ENCODE results near the gene SMTNL1.

SMTNL1 gene, protein sequence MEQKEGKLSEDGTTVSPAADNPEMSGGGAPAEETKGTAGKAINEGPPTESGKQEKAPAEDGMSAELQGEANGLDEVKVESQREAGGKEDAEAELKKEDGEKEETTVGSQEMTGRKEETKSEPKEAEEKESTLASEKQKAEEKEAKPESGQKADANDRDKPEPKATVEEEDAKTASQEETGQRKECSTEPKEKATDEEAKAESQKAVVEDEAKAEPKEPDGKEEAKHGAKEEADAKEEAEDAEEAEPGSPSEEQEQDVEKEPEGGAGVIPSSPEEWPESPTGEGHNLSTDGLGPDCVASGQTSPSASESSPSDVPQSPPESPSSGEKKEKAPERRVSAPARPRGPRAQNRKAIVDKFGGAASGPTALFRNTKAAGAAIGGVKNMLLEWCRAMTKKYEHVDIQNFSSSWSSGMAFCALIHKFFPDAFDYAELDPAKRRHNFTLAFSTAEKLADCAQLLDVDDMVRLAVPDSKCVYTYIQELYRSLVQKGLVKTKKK

DNA sequence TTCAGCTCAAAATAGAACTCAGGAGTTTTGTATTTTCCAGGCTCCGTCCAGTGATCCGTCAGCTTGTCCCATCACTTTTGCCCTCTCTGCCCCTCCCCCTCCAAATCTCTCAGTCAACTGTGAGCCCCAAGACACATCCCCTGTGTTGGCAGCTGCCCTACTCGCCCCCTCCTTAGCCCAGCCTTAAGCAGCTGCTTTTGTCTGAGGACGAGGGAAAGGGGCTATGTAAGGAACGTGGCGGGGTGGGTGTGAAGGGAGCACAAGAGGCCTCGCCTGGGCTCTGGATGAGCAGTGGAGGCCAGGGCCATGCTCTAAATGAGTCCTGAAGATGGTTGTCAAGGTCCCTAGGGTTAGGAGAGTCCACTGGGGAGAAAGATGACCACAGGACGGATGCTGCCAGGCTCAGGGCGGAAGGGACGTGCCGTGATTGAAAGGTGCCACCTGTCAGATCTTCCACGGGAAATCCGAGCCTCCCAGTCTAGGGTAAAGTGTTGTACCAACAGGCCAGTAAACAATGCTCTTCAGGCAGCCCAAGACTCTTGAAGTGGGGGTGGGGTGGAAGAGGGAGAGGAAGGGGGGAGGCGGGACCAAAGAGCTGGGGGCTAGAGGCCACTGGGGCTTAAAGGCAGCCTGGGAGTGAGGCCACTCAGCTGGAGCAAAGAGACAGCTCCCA, at the start of gene SMTNL1:
Gene SMTNL1, plus strand, starts transcription at position 649 of the 673 bp plus-strand sequence. CDS start 5,048 bp downstream, outside the sequence.
- DNase-seq = no peak

DNA sequence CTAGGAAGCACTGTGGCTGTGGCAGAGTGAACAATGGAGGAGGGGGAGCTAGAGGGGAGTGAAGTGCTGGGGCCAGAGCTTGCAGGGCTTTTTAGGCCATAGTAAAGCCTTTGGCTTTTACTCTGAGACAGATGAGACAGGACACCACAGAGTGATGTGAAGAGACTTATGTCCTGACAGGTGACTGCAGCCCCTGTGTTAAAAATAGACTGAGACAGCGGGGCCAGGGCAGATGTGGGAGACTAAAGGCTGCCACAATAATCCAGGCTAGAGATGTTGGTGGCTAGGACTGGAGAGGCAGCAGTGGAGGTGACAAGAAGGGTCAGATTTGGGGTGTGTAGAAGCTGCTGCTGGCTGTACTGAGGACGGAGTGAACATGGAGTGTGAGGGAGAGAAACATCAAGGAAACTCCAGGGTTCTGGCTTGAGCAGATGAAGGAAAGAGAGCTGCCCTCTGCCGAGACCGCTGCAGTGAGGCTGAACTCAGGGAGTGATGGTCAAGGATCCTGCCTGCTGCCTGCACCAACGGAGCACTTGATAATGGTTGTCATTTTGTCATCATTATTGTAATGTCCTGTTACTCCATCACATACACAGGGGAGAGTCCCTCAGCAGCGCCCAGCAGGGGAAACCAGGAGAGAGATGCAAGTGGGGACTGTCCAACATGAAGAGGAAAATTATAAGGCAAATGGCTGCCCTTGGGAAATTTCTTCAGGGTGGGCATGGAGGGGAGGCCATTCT, 49.3 kb upstream of the SMTNL1 start:
- DNase-seq = no peak

DNA sequence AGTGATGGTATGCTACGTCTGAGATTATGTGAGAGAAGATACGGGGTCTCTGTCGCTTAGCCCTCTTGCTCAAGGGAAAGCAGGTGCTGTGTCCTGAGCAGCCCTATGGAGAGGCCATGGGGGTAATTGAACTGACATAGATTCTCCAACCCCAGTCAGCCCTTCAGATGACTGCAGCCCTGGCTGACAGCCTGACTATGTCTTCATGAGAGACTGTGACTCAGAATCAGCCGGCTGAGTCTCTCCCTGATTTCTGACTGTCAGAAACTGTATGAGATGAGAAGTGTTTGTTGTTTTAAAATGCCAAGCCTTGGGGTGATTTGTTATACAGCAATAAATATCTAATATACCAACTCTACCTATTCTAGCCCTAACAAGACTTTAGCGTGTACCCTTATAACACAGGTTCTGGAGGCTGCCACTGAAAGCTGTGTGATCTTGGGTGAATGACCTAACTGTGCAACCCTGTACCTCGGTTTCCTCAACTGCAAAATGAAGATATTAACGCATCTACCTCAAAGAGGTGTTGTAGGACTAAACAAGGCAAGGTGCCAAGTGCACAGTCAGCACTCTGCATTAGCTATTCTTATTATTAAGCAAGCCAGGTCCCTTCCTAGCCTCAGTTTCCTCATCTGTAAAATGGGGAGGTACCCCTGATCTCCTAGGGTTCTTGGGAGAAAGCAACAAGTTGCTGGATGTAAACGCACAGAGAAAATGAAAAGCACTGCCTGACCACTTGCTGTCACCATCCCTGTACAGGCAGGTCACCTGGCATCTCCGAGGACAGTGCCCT, 46.7 kb upstream of the SMTNL1 start:
- DNase-seq = no peak

DNA sequence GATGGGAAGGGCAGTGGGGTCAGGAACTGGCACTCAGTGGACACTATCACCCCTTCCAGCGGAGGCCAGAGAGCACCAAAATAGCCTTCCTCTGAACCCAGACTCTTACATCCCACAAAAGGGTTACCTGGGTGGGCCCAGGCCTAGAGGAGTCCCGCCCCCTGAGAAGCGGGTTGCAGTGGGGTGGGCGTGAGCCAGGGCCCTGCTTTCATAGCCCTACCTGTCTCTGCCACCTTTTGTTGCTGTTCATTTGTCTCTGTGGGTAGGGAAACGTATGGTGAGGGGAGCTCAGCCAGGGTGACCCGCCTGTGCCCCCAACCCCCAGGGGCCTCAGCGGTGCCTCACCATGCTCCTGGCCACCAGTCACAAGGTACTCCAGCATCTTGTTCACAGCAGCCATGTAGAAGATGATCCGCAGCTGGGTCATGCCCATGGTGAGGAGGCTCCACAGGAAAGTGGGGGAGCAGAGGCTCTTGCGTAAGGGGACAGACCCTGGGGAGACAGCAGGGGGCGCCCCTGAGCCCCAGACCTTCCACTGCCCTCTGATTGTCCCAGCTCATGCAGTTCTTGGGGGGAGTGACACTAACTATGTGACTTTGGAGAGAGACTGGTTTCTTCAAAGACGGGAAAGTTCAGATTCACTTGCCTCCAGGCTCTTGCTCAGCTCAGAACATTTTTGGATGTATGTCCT, 45.9 kb upstream of the SMTNL1 start:
- DNase-seq = no peak

DNA sequence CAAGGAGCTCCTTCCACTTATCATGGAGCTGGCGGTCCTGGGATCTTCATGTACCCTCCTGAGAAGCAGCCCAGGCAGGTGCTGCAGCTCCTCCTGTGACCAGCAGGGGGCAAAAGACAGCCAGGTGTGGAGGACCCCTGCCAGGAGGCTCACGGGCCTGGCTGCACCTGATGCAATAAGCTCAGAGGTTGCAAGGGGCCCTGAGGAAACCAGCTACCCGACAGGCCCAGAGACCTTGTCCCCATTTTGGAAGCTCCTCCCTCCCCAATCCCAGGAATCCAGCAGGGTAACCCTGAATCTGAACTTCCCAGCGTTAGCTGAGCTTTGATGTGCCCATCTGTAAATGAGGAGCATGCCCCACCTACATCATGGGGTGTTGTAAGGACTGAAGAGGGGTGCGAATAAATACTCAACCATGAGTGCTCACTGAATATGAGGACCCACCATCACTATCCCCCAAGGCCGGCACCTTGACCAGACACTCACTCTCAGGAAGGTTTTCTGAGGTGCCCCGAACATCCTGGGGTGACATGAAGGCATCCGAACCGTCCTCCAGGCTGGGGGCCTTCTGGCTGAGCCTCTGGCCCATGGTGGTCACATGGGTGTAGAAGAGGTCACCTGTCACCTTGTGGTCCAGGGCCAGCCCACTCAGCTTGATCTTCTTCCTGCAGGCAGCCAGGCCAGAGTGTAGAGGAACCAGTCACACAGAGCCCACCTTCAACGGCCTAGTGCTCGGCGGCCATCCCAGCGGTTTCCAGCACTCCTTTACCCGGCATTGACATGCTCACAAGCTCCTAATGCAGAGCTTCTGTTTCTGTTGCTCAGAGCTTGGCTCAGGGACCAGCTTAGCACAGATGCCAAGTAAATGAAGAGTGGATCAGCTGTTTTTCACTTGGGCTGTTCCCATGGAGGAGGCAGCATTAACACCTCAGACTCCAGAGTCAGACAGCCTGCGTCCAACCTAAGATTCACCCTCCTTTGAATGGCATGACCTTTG, 43.6 kb upstream of the SMTNL1 start:
- DNase-seq = no peak

DNA sequence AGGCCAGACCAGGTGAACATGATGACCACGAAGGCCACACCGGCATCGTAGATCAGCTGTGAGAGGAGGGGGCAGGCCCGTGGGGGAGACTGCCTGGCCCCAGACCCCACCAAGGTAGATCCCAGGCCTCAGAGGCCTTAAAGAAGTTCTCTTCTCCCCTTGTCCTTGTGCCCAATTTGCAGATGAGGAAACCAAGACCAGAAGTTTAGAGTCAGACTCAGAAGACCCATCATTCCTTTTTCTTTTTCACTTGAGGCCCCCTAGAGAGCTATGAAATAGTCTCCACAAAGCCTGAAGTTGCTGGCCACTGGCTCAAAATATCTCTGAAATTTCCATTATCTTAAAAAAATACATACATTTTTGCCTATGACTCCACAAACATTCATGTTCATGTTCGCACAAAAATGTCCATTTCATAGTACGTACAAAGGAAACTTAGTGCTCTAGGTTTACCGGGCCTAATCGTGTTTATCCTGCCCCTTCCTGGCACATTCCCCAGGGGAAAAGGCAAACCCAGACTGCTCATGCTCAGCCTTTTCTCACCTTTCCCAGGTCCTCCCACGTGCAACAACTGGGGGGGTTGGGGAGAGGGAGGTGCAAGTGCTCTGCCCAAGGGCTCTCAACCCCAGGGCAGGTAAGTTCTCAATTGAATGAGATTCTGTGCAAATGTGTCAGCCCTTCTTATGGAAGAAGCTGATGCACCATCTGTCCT, 41.1 kb upstream of the SMTNL1 start:
- DNase-seq = no peak

DNA sequence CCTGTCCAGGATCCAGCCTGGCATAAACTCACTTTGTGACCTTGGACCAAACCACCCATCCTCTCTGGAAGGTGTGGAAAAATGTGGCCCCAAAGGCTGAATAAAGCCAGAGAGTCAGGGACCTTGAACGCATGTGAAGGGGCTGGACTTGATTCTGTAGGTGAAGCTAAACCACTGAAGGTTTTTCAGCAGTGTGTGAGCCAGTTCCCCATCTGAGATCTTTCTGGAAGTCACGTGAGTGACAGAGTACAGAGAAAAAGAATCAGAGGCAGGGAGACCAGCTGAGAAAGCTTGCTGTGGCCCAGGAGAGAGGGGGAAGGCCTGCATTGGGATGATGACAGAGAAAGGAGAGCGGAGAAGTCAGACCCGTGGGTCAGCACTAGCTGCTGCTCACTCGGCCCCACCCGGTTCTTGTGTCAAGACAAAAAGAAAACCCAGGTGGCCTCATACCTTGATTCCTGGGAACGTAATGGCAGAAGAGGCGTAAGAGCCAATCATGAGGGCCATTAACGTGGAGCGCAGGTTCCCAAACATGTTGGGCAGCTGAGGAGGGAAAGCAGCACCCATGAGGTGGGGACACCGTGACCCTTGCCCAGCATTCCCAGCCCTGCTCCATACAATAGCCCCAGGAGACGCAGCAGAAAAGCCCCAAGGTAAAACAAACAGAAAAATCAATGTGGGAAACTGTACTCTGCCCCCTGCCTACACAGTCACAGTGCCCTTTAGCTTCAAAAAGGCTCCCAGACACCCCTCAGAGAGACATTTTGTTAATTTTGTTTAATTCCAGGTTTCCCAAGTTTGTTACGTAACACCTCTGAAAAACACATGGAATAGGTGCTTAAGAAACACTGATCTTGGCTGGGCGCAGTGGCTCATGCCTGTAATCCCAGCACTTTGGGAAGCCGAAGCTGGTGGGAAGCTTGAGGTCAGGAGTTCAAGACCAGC, 39.8 kb upstream of the SMTNL1 start:
- no peak for DNase-seq

DNA sequence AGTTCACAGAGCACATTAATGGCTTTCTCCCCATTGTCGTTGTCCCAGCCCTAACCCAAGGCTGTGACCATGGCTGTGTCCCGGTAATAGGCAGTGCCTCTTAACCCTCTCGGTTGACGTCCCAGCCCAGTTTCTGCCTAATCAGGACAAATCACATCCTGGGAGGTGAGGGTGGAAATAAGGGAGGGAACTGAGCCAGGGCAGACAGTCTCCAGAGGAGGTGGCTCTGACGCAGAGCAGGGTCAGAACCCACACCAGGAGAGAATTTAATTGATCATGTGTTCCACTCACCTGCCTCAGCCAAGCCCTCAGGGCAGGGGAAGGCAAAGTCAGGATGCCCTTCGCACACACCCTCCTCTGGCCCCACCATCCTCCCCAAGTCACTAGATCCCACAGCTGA, 38.9 kb upstream of the SMTNL1 start:
- DNase-seq = no peak

DNA sequence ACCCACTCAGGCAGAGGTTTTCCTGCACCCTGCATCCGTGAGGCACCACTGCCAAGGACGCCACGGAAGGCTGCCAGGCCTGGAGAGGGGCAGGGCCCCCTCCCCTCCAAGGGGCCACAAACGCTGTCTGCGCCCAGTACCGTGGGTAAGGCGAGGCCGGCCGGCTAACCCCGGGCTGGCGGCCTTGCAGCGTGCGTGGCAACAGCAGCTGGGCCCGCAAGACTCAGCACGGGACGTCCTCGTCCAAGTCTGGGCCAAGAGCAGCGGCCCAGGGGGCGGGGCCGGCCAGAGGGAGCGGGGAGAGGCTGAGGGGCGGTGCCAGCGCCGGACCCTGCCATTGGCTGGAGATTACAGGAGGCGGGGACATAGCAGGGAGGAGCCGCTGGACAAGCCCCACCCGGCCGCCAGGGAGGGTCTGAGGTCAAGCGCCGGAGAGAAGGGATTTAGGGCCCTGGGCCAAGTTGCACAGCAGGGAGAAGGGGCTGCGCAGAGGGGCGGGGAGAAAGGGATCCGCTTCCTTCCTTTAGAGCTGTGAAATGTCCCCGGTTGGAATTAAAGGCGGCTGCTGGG, 37.9 kb upstream of the SMTNL1 start:
- no peak for DNase-seq

DNA sequence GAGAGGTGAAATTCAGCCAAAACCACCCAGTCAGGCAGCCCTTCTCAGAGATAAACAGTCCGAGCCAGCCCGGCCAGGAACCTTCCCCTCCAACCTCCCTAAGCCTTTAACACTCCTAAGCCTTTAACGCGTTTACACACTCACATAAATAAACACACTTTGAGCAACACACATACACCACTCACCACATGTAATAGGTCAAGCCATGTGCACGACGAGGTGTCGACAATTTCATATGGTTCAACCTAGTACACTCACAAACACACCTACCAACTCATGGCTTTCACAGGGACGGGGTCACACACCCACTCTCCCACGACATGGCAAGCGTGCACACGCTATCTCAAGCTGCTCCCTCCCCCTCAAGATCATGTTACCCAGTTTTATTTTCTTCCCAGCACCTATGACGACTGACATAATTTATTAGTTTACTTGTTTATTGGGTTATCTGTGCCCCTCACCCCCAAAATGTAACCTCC, 37.4 kb upstream of the SMTNL1 start:
- no peak for DNase-seq

DNA sequence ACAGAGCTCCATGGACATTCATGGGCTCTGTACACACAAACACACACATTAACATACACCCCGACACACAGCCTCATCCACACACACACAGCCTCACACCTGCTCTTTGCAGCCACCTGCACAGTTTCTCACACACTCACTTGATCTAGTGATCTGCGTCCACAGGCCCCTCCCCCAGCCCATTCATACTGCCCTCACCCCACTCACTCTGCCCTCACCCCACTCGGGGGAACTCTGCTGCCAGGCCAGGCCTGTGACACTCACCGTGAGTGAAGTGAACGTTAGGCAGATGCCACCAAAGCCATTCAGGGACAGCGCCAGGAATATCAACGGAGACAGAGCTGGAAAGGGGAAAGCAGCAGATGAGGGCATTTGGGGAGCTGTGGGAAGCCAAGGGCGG, 36.9 kb upstream of the SMTNL1 start:
- no peak for DNase-seq

DNA sequence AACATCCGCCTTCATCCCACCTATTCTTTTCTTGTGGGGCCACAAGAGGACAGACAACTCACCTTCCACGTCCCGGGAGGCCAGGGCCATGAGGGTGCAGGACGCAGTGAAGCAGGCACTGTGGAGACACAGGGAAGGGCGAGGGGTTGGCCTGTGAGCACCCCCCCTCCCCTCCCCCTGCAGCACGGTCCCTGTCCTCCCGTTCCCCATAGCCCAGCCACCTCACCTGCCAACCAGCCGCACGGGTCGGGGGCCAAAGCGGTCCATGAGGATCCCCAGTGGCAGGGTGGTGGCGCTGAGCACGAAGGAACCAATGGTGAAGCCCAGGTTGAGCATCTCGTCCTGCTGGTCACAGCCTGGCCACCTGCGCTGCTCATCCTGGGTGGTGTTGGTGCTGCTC, 36.5 kb upstream of the SMTNL1 start:
- no peak for DNase-seq

DNA sequence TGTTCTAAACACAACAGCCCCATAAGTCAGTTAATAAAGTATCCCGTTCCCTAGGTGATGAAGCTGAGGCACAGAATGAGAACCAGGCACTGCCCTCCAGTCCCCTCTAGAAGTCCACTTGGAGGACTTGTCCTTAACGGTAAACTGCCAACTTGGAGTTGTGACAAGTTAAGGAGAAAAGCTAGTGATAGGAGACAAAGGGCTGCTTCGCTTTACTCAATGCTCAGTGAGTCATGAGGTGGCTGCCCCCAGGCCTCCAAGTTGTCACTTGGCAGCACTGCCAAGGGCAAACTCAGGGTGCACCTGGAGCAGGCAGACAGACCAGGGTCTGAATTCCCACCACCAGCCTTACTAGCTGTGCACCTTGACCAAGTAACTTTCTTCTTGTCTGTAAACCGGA, 35.4 kb upstream of the SMTNL1 start:
- DNase-seq = no peak

DNA sequence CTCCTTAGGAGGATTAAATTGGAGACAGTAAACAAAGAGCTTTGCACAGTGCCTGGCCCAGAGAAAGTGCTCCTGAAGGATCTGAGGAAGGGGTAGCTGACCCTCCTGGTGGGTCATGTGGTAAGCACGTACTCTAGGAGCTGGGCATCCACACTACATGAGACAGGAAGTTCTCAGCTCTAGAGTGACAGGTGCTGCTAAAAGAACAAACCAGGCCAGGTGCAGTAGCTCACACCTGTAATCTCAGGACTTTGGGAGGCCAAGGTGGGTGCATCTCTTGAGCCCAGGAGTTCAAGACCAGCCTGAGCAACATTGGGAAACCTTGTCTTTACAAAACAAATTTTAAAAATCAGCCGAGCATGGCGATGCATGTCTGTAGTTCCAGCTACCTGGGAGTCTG, 35.0 kb upstream of the SMTNL1 start:
- no peak for DNase-seq

DNA sequence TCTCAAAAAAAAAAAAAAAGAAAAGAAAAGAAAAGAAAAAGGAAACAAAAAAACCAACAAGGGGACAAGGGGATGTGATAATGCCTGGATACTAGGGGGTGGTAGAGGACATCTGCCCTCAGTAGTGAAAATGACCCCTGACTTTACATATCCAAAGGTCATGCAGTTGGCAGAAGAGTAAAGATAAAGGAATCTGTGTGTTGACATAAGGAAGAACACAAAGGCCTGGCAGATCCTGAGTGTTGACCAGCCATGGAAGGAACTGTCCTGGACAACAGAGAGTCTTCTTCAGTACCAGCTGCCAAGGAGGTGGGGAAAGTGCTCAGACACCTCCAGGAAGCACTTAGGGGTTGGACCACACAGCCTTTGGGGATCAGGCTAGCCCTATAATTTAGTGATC, 34.5 kb upstream of the SMTNL1 start:
- DNase-seq = no peak

DNA sequence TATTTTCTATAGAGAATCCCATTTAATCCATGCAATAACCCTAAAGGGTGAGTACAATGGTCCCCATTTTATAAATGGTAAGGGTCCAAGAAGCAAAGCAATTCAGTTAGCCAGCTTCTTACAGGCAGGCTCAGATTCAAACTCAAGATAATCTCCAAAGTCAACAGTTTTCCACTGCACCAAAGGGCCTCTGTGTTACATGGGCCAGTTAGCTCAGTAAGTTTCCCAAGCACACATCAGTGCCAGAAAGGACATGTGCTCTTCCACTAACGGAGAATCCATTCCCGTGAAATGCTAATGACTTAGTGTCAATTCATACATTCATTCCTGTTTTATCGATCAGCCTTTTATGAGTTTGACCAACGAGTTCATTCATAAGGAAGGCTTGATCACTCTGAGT, 32.9 kb upstream of the SMTNL1 start:
- DNase-seq = no peak

DNA sequence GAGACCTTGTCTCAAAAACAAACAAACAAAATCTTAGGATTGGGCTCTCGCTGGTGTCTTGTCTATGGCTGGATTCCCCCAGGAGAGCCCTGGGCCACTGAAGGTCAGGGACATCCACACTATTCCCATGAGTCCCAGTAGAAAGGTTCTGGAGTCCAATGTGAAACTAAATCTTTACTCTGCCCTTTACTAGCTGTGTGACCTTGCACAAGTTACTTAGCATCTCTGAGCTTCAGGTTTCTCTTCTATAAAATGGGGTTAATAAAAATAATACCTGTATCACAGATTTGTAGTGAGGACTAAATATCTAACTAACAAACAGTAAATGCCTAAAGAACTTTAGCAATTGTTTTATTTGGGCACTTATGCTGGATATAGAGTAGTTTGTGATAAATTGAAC, 30.9 kb upstream of the SMTNL1 start:
- DNase-seq = no peak

DNA sequence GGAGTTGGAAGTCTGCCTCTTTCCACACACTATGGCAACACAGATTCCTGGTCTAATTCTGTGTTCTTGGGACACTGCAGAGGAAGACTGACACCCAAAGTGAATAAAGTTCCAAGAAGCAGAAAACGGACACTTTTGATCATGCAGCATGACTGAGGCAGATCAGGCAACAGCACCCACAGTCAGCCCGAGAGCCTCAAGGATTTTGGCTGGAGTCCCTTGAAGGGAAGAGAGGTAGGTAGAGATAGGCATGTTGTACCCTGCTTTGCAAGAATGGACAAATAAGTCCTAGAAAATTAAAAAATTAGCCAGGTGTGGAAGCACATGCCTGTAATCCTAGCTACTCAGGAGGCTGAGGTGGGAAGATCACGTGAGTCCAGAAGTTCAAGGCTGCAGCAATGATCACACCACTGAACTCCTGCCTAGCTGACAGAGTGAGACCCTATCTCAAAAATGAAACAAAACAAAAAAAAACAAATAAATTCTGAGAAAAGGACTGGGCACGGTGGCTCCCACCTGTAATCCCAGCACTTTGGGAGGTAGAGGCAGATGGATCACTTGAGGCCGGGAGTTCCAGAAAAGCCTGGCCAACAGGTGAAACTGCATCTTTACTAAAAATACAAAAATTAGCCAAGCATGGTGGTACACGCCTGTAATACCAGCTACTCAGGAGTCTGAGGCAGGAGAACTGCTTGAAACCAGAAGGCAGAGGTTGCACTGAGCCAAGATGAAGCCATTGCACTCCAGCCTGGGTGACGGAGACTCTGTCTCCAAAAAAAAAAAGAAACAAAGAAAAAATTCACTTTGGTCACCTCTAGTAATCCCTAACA, 28.8 kb upstream of the SMTNL1 start:
- no peak for DNase-seq
